HepG2 (cell line): ENCODE measurements around the gene GRPEL2. TPM values are rescaled to one million over a fixed set of nuclear protein-coding genes. Genes with fewer than 3 reads are reported as not detected.

Experiments used
- AKNA ChIP-seq: sonication (generic); formaldehyde crosslinking; IDR thresholded peaks from 2 replicates; pipeline ENCODE4 v1.4.0; 2020; ENCODE audit warnings: missing genetic modification reagents, borderline replicate concordance
- ARID3A ChIP-seq: IDR thresholded peaks from 2 replicates; pipeline ENCODE4 v1.6.1; 2012; ENCODE audit warnings: low read depth, low read length, improper control_type of control experiment
- MAFK ChIP-seq, 2 experiments: IDR thresholded peaks in 1 of 2; conservative IDR thresholded peaks in 1 of 2; 2 replicates each; pipeline ENCODE4 v1.6.1; 2011; ENCODE audit warnings: improper control_type of control experiment in 2 of 2, low read length in 2 of 2
- MEIS2 ChIP-seq: sonication (generic); formaldehyde crosslinking; IDR thresholded peaks from 2 replicates; pipeline ENCODE4 v1.9.0; 2021; ENCODE audit warnings: mild to moderate bottlenecking, missing genetic modification reagents
- SMYD3 ChIP-seq: sonication (generic); formaldehyde crosslinking; IDR thresholded peaks from 2 replicates; pipeline ENCODE4 v1.8.1; 2023; ENCODE audit warnings: mild to moderate bottlenecking, missing genetic modification reagents
- TAF15 ChIP-seq: fragments of 200-400 bp; formaldehyde crosslinking; IDR thresholded peaks from one replicate; pipeline ENCODE4 v1.6.1; 2018; ENCODE audit warnings: mild to moderate bottlenecking, low read depth, low read length; ENCODE audit not compliant: poor library complexity, severe bottlenecking
- ZBTB37 ChIP-seq: sonication (generic); formaldehyde crosslinking; IDR thresholded peaks from 2 replicates; pipeline ENCODE4 v1.4.0; 2020; ENCODE audit warnings: mild to moderate bottlenecking, missing genetic modification reagents
- ZFP36L2 ChIP-seq: sonication (generic); formaldehyde crosslinking; IDR thresholded peaks from 2 replicates; pipeline ENCODE4 v1.4.0; 2020; ENCODE audit warnings: missing genetic modification reagents
- ZNF292 ChIP-seq: sonication (generic); formaldehyde crosslinking; IDR thresholded peaks from 2 replicates; pipeline ENCODE4 v1.8.1; 2022; ENCODE audit warnings: mild to moderate bottlenecking, low read depth, missing genetic modification reagents, borderline replicate concordance
- ZNF382 ChIP-seq: sonication (generic); formaldehyde crosslinking; IDR thresholded peaks from 2 replicates; pipeline ENCODE4 v1.5.0; 2020; ENCODE audit warnings: missing genetic modification reagents, mild to moderate bottlenecking, borderline replicate concordance
- ZNF510 ChIP-seq: sonication (generic); formaldehyde crosslinking; IDR thresholded peaks from 2 replicates; pipeline ENCODE4 v1.4.0; 2020; ENCODE audit warnings: low read depth, mild to moderate bottlenecking, missing genetic modification reagents
- ZNF605 ChIP-seq: sonication (generic); formaldehyde crosslinking; IDR thresholded peaks from 2 replicates; pipeline ENCODE4 v1.8.0; 2022; ENCODE audit warnings: mild to moderate bottlenecking, missing genetic modification reagents
- ZNF713 ChIP-seq: sonication (generic); formaldehyde crosslinking; IDR thresholded peaks from 2 replicates; pipeline ENCODE4 v1.4.0; 2020; ENCODE audit warnings: mild to moderate bottlenecking, missing genetic modification reagents
- polyA plus RNA-seq, 8 experiments: library from polyadenylated mRNA; depleted of rRNA in 3 of 8; stranded (reverse) in 7 of 8; unstranded in 1 of 8; fragments of >200 nt; fragmentation: Illumina TruSeq in 4 of 8; extraction: Trizol in 4 of 8; gene quantifications; 2 replicates each; pipeline versions ENCODE4 v1.2.1 to v1.2.3, GENCODE V29; 2011 to 2016; ENCODE audit warnings: low read depth in 4 of 8, missing spikeins in 1 of 8, mixed read lengths in 1 of 8; ENCODE audit not compliant: insufficient read depth in 1 of 8
- total RNA-seq, 5 experiments: library from RNA; depleted of rRNA; stranded (reverse); fragments of >200 nt; fragmentation: Illumina TruSeq; extraction: Trizol; gene quantifications; 2 replicates each; pipeline ENCODE4 v1.2.3, GENCODE V29; 2016; ENCODE audit warnings: low read depth in 1 of 5
- TF ChIP-seq, protein P1 (sequence below): sonication (generic); formaldehyde crosslinking; IDR thresholded peaks from 2 replicates; pipeline ENCODE4 v1.4.0; 2020; ENCODE audit warnings: missing genetic modification reagents
- TF ChIP-seq, protein P2 (sequence below): sonication (generic); formaldehyde crosslinking; conservative IDR thresholded peaks from 2 replicates; pipeline ENCODE4 v1.4.0; 2020; ENCODE audit warnings: missing genetic modification reagents

The GRPEL2 gene
- total and polyA plus RNA-seq, 2 of the 13 experiments (the other 11 are each of a cell fraction or from before 2014, with no cell fraction given): 13.1 to 16.6 TPM

GRCh38 chr5:149367249-149367971 is 22.1 kb downstream of the GRPEL2 start (continued):
- TF ChIP-seq, protein P1, sequence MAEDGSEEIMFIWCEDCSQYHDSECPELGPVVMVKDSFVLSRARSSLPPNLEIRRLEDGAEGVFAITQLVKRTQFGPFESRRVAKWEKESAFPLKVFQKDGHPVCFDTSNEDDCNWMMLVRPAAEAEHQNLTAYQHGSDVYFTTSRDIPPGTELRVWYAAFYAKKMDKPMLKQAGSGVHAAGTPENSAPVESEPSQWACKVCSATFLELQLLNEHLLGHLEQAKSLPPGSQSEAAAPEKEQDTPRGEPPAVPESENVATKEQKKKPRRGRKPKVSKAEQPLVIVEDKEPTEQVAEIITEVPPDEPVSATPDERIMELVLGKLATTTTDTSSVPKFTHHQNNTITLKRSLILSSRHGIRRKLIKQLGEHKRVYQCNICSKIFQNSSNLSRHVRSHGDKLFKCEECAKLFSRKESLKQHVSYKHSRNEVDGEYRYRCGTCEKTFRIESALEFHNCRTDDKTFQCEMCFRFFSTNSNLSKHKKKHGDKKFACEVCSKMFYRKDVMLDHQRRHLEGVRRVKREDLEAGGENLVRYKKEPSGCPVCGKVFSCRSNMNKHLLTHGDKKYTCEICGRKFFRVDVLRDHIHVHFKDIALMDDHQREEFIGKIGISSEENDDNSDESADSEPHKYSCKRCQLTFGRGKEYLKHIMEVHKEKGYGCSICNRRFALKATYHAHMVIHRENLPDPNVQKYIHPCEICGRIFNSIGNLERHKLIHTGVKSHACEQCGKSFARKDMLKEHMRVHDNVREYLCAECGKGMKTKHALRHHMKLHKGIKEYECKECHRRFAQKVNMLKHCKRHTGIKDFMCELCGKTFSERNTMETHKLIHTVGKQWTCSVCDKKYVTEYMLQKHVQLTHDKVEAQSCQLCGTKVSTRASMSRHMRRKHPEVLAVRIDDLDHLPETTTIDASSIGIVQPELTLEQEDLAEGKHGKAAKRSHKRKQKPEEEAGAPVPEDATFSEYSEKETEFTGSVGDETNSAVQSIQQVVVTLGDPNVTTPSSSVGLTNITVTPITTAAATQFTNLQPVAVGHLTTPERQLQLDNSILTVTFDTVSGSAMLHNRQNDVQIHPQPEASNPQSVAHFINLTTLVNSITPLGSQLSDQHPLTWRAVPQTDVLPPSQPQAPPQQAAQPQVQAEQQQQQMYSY (CRISPR knock-in tag): no peak
- TF ChIP-seq ZNF605 (CRISPR knock-in tag) (0 out of 2 replicates have a peak, but pooled peaks have one; percentile 43), MAFK (conservative IDR thresholded peaks at IDR 0.05 in 1 of 2, IDR thresholded peaks at IDR 0.05 in 1 of 2; ENCODE audit: low read length in 2 of 2) (no peak), MEIS2 (peak; percentile 84; the same call in 1 of the 2 replicates), ZNF382 (CRISPR knock-in tag) (no peak), TAF15 (no peak), ZNF713 (CRISPR knock-in tag) (no peak), ZNF510 (CRISPR knock-in tag) (no peak), ZFP36L2 (no peak), ZBTB37 (CRISPR knock-in tag) (no peak), SMYD3 (no peak), AKNA (no peak), ZNF292 (CRISPR knock-in tag) (no peak), ARID3A (peak; percentile 76; the same call in 1 of the 2 replicates)
- TF ChIP-seq, protein P2, sequence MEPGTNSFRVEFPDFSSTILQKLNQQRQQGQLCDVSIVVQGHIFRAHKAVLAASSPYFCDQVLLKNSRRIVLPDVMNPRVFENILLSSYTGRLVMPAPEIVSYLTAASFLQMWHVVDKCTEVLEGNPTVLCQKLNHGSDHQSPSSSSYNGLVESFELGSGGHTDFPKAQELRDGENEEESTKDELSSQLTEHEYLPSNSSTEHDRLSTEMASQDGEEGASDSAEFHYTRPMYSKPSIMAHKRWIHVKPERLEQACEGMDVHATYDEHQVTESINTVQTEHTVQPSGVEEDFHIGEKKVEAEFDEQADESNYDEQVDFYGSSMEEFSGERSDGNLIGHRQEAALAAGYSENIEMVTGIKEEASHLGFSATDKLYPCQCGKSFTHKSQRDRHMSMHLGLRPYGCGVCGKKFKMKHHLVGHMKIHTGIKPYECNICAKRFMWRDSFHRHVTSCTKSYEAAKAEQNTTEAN (CRISPR knock-in tag): no peak
